GM21515 (cell line): ENCODE data around the gene VAPA.
"Not testable (repeated sequence)": the region's sequence is repeated elsewhere in the genome, so short reads cannot be mapped to it uniquely, and the experiment has no call there.

ENCODE experiments used
- ATAC-seq: cut with Tn5 transposase; IDR thresholded peaks from one replicate; pipeline ENCODE4 v1.9.1; 2021; ENCODE audit not compliant: unreplicated experiment

VAPA gene

GRCh38 chr18:9885170-9886004 is 28.4 kb upstream of the VAPA start, which contains the start of gene TXNDC2:
TSS of gene TXNDC2 (plus strand) at chr18:9885973. CDS start at chr18:9886681, 708 bp downstream.
- ATAC-seq, result no peak

- ATAC-seq, result no peak
Observed at GRCh38 chr18:9886005-9886348, 27.8 kb upstream of the VAPA start.

GRCh38 chr18:9887992-9888391 is 25.8 kb upstream of the VAPA start:
- ATAC-seq, result no peak

GRCh38 chr18:9890196-9890595 is 23.6 kb upstream of the VAPA start:
- ATAC-seq, result no peak

- no peak for ATAC-seq
Observed at GRCh38 chr18:9890957-9891356, 22.9 kb upstream of the VAPA start.

- not testable (repeated sequence) for ATAC-seq
Observed at GRCh38 chr18:9891515-9891914, 22.3 kb upstream of the VAPA start.

GRCh38 chr18:9894454-9895068 is 19.3 kb upstream of the VAPA start:
- ATAC-seq, result no peak

GRCh38 chr18:9897129-9897528 is 16.7 kb upstream of the VAPA start:
- ATAC-seq, result no peak

GRCh38 chr18:9897787-9898291 is 16.0 kb upstream of the VAPA start:
- not testable (repeated sequence) for ATAC-seq

- no peak for ATAC-seq
Observed at GRCh38 chr18:9898792-9899549, 14.8 kb upstream of the VAPA start.

GRCh38 chr18:9899550-9899930 is 14.3 kb upstream of the VAPA start:
- ATAC-seq, result not testable (repeated sequence)

- no peak for ATAC-seq
Observed at GRCh38 chr18:9900699-9901098, 13.1 kb upstream of the VAPA start.

- no peak for ATAC-seq
Observed at GRCh38 chr18:9901377-9901776, 12.4 kb upstream of the VAPA start.

- ATAC-seq, result not testable (repeated sequence)
Observed at GRCh38 chr18:9902264-9902663, 11.6 kb upstream of the VAPA start.

GRCh38 chr18:9902832-9903231 is 11.0 kb upstream of the VAPA start:
- no peak for ATAC-seq

- ATAC-seq, result no peak
Observed at GRCh38 chr18:9905401-9905922, 8.4 kb upstream of the VAPA start.

- no peak for ATAC-seq
Observed at GRCh38 chr18:9906481-9906880, 7.3 kb upstream of the VAPA start.

- ATAC-seq, result no peak
Observed at GRCh38 chr18:9907867-9908266, 5.9 kb upstream of the VAPA start.

- no peak for ATAC-seq
Observed at GRCh38 chr18:9910071-9910470, 3.7 kb upstream of the VAPA start.

- ATAC-seq, result no peak
Observed at GRCh38 chr18:9910661-9911060, 3.2 kb upstream of the VAPA start.

GRCh38 chr18:9911226-9911625 is 2.6 kb upstream of the VAPA start:
- no peak for ATAC-seq
